Esophagus squamous epithelium (tissue), 4 donors: ENCODE results near the gene CPSF3.

Experiments
- CTCF ChIP-seq, 6 experiments: fragments of 450-650 bp in 4 of 6; fragments of 200-600 bp in 2 of 6; sonication (generic) in 2 of 6; IDR thresholded peaks; one replicate each; pipeline ENCODE4 v1.5.1; 2016 to 2019; ENCODE audit warnings: antibody characterized with exemption in 6 of 6, mild to moderate bottlenecking in 4 of 6, moderate library complexity in 4 of 6
- POLR2A ChIP-seq, 4 donors: fragments of 450-650 bp; IDR thresholded peaks; one replicate each; pipeline ENCODE4 v1.6.1; 2017; ENCODE audit warnings: antibody characterized with exemption in 4 of 4, mild to moderate bottlenecking in 4 of 4, moderate library complexity in 3 of 4

- TF ChIP-seq CTCF (IDR thresholded peaks at IDR 0.05) (no peak), POLR2A (IDR thresholded peaks at IDR 0.05) (no peak)
Measured at GRCh38 chr2:9477914-9478313, 54.5 kb downstream of the CPSF3 start.
